OCI-LY7 (cell line): Measurements from ENCODE around the gene USP22.

Experiments used
- CTCF ChIP-seq: fragments of 200-600 bp; sonication (generic); conservative IDR thresholded peaks from 2 replicates; pipeline ENCODE4 v1.5.1; 2014; ENCODE audit warnings: mild to moderate bottlenecking, antibody characterized with exemption, low read length, moderate library complexity, mixed read lengths
- EZH2phosphoT487 ChIP-seq: fragments of 200-600 bp; sonication (generic); IDR thresholded peaks from 2 replicates; pipeline ENCODE4 v1.6.1; 2018; ENCODE audit warnings: low read depth, borderline replicate concordance, mild to moderate bottlenecking, mixed run types, antibody characterized with exemption, low read length, moderate library complexity, mixed read lengths

GRCh38 chr17:20970329-20970728, 72.5 kb downstream of the USP22 start:
- TF ChIP-seq CTCF (no peak), EZH2phosphoT487 (no peak)
